ENCODE results near the gene CNTN2. TPM values are rescaled to one million over a fixed set of nuclear protein-coding genes. Genes with fewer than 3 reads are reported as not detected.

Gene CNTN2
- total and polyA plus RNA-seq, 2 of the 8 experiments (the other 6 are each of a cell fraction or from before 2014, with no cell fraction given): 1.2 to 3.9 TPM

DNA sequence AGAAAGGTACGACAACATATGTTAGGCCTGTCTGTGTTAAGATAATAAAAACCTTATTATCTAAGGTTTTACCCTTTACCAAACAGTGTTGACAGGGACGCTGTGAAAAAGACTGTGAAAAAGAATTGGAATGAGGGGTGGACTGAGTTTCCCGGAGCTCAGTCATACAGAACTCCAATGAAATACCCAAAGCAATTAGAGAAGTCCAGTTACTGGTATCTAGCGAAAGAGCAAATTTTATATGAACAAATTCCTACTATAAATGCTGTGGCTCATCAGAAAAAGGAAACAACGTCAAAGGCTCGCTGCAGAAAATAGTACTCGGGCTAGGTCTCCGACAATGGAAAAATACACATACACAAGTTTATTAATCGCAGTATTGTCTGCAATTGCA lies 79.5 kb downstream of the CNTN2 start:
- Histone ChIP-seq H2BK20ac (ENCODE audit: low read length) (no peak overlapping the region), H3K4me3 (ENCODE audit: extremely low read depth in 1 of 4, insufficient read depth in 2 of 4, low read depth in 3 of 4, low read length in 4 of 4) (peak overlapping the region; percentile 89 to 100 (median 97); a peak in 7 of 8 replicates), H3K23me2 (ENCODE audit: low read depth, low read length) (peaks cover 5% of the 10 kb centered on the region; the same call in 1 of the 2 replicates), H2BK120ac (replicated peaks; ENCODE audit: low read depth, low read length) (no peak overlapping the region), H3K9ac (replicated peaks in 1 of 4; ENCODE audit: extremely low read depth in 1 of 4, low read depth in 3 of 4, low read length in 3 of 4) (peak overlapping the region in 2 of 4 experiments; percentile 48 to 95; a peak in 4 of 7 replicates), H3K79me1 (ENCODE audit: low read depth, low read length) (peaks cover 5% of the 10 kb centered on the region; the same call in 1 of the 2 replicates), H3K14ac (ENCODE audit: insufficient read length) (no peak overlapping the region), H3K4me2 (ENCODE audit: insufficient read depth in 1 of 2, low read depth in 2 of 2, low read length in 2 of 2) (peak overlapping the region; percentile 79 to 92), H3K23ac (ENCODE audit: insufficient read length) (no peak overlapping the region), H4K20me1 (replicated peaks in 1 of 2; ENCODE audit: control insufficient read depth in 1 of 2, insufficient read depth in 2 of 2, low read length in 2 of 2) (no peaks in the 10 kb centered on the region), H3K79me2 (ENCODE audit: control insufficient read depth in 1 of 2, insufficient read depth in 2 of 2, low read length in 2 of 2) (peaks cover 10 to 37% of the 10 kb centered on the region in 2 experiments), H2BK15ac (ENCODE audit: low read length) (no peak overlapping the region), H3K56ac (replicated peaks; ENCODE audit: insufficient read length, low read depth, low read length) (no peak overlapping the region), H2AFZ (ENCODE audit: low read length) (peak overlapping the region; percentile 36), H2BK12ac (ENCODE audit: low read depth, low read length) (no peak overlapping the region), H4K5ac (ENCODE audit: insufficient read length, low read depth, low read length) (peak overlapping the region; percentile 54), H4K8ac (ENCODE audit: extremely low read depth, insufficient read depth, low read length) (no peak overlapping the region), H3K4ac (replicated peaks; ENCODE audit: insufficient read length, low read depth, low read length) (no peak overlapping the region), H3K36me3 (ENCODE audit: control insufficient read depth in 2 of 4, insufficient read depth in 4 of 4, low read length in 3 of 4) (no peaks in the 10 kb centered on the region), H3K4me1 (replicated peaks in 1 of 4; ENCODE audit: control insufficient read depth in 3 of 4, insufficient read depth in 4 of 4, low read length in 3 of 4) (peaks cover 0 to 9% (median 5%) of the 10 kb centered on the region in 4 experiments; a peak in 3 of 7 replicates), H2AK5ac (ENCODE audit: low read depth, low read length) (no peak overlapping the region), H3K9me3 (ENCODE audit: insufficient read depth in 2 of 2, low read depth in 1 of 2, low read length in 1 of 2) (no peaks in the 10 kb centered on the region), H3K18ac (ENCODE audit: extremely low read depth, low read length) (no peak overlapping the region), H2BK5ac (ENCODE audit: low read depth, low read length) (no peak overlapping the region; the same call in 1 of the 2 replicates), H3K27me3 (replicated peaks in 1 of 4; ENCODE audit: control insufficient read depth in 3 of 4, extremely low read depth in 1 of 4, insufficient read depth in 3 of 4, low read length in 3 of 4) (no peaks in the 10 kb centered on the region), H4K91ac (replicated peaks; ENCODE audit: insufficient read length, low read length) (no peak overlapping the region), H3K27ac (ENCODE audit: low read depth, low read length) (no peak overlapping the region)
- ChIA-PET CTCF (ENCODE audit: partially characterized antibody) (interaction anchor here (0.8 to 6.0 kb wide), 21 partner anchors 8 to 151 kb away, joined by 3 to 46 read pairs (median 4); partner anchors contain the start of gene TMCC2), POLR2A (ENCODE audit: partially characterized antibody) (interaction anchor here (1.0 to 2.7 kb wide), 6 partner anchors 10 to 29 kb away, joined by 3 to 21 read pairs (median 6); no protein-coding TSS in a partner anchor)
- FAIRE-seq (no peak), DNase-seq (ENCODE audit: low read depth in 1 of 2, low spot score in 2 of 2) (no peak)
- WGBS, 2 experiments (ENCODE audit: extremely low coverage in 1 of 2, insufficient coverage in 1 of 2, insufficient read length in 1 of 2, insufficient replicate concordance in 2 of 2, low coverage in 1 of 2, low lambda C conversion rate in 2 of 2, missing lambda C conversion rate in 1 of 2): 52% methylated on average over 9 of the region's 9 CpGs; no CpG with 5 or more reads in 1 of the 2 experiments
- TF ChIP-seq GABPA (IDR thresholded peaks at IDR 0.05; ENCODE audit: borderline replicate concordance, insufficient read depth, low read length): no peak
- TF ChIP-seq, protein P1, sequence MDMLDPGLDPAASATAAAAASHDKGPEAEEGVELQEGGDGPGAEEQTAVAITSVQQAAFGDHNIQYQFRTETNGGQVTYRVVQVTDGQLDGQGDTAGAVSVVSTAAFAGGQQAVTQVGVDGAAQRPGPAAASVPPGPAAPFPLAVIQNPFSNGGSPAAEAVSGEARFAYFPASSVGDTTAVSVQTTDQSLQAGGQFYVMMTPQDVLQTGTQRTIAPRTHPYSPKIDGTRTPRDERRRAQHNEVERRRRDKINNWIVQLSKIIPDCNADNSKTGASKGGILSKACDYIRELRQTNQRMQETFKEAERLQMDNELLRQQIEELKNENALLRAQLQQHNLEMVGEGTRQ (IDR thresholded peaks at IDR 0.05; ENCODE audit: low read length): no peak
- no peak for TF ChIP-seq TEAD4 (IDR thresholded peaks at IDR 0.05; ENCODE audit: low read depth, low read length)
- TF ChIP-seq ASH2L (IDR thresholded peaks at IDR 0.05; ENCODE audit: low read length): no peak
- TF ChIP-seq CREB1 (IDR thresholded peaks at IDR 0.05): no peak
- no peak for TF ChIP-seq EGR1 (IDR thresholded peaks at IDR 0.05; ENCODE audit: borderline replicate concordance, low read depth, low read length)
- TF ChIP-seq MAFK (IDR thresholded peaks at IDR 0.05; ENCODE audit: low read depth, low read length): no peak
- TF ChIP-seq CEBPB (IDR thresholded peaks at IDR 0.05; ENCODE audit: low read depth, low read length): no peak
- TF ChIP-seq RBBP5 (IDR thresholded peaks at IDR 0.05; ENCODE audit: borderline replicate concordance, low read depth, low read length): no peak
- TF ChIP-seq BRCA1 (IDR thresholded peaks at IDR 0.05; ENCODE audit: low read depth, low read length): no peak
- TF ChIP-seq CTCF (IDR thresholded peaks at IDR 0.05; ENCODE audit: control extremely low read depth in 1 of 3, insufficient read depth in 1 of 3, low read depth in 1 of 3, low read length in 3 of 3): no peak

All from H1 (cell line).